MCF 10A (cell line): Measurements from ENCODE around the gene NCKAP1. TPM values are rescaled to one million over a fixed set of nuclear protein-coding genes. Genes with fewer than 3 reads are reported as not detected.

Experiments
- BruUV-seq: library from RNA; stranded (reverse); fragments of 400-500 nt; replicated peaks from 2 replicates; lab custom pipeline; 2021; lab: Mats Ljungman, UMichigan
- CTCF ChIA-PET: fragments of 300-600 bp; sonication (Branson Sonifier 250); formaldehyde crosslinking; extraction: SDS; loops from one replicate; lab custom pipeline; 2021; ENCODE audit warnings: antibody characterized with exemption, inconsistent platforms; lab: Yijun Ruan, JAX
- POLR2A ChIA-PET: fragments of 300-600, 350-650 bp; sonication (Branson Sonifier 250); formaldehyde crosslinking; extraction: SDS; loops from one replicate; lab custom pipeline; 2020; ENCODE audit warnings: antibody characterized with exemption, inconsistent platforms; lab: Yijun Ruan, JAX
- DNase-seq: peaks from one replicate; pipeline ENCODE4 v3.0.0-alpha.2; 2018; ENCODE audit not compliant: unreplicated experiment
- H3K27ac Mint-ChIP-seq: one replicate; pipeline ENCODE4 v1.8.0; 2022; ENCODE audit warnings: mild to moderate bottlenecking, low read depth, mixed read lengths; ENCODE audit not compliant: unreplicated experiment
- H3K27me3 Mint-ChIP-seq: one replicate; pipeline ENCODE4 v1.8.0; 2022; ENCODE audit warnings: mixed read lengths; ENCODE audit not compliant: insufficient read depth, unreplicated experiment
- H3K36me3 Mint-ChIP-seq: one replicate; pipeline ENCODE4 v1.8.0; 2022; ENCODE audit warnings: mild to moderate bottlenecking, moderate library complexity, mixed read lengths; ENCODE audit not compliant: insufficient read depth, unreplicated experiment
- H3K4me1 Mint-ChIP-seq: one replicate; pipeline ENCODE4 v1.8.0; 2022; ENCODE audit warnings: mixed read lengths; ENCODE audit not compliant: insufficient read depth, unreplicated experiment
- H3K4me3 Mint-ChIP-seq: one replicate; pipeline ENCODE4 v1.8.0; 2022; ENCODE audit warnings: mild to moderate bottlenecking, moderate library complexity, mixed read lengths; ENCODE audit not compliant: unreplicated experiment
- H3K9me3 Mint-ChIP-seq: one replicate; pipeline ENCODE4 v1.8.0; 2022; ENCODE audit warnings: mixed read lengths; ENCODE audit not compliant: unreplicated experiment
- CTCF ChIP-seq: fragments of 200-600 bp; IDR thresholded peaks from one replicate; pipeline ENCODE4 v1.8.0; 2022; ENCODE audit warnings: antibody characterized with exemption, mild to moderate bottlenecking; ENCODE audit not compliant: unreplicated experiment
- intact Hi-C: fragments of 100-400 bp; cut with micrococcal nuclease; formaldehyde crosslinking; loops from 2 replicates; pipeline ENCODE4 v1.14.1; 2022
- total RNA-seq: library from RNA; stranded (reverse); gene quantifications from 2 replicates; pipeline ENCODE4 v1.2.3, GENCODE V29; 2022

Gene NCKAP1
- total RNA-seq, 1 experiment from 2014 or later: 160 TPM

- no peak for TF ChIP-seq CTCF
- H3K9me3 Mint-ChIP-seq: no peaks in the 10 kb centered on the region
- BruUV-seq: no TSS peak
- no peaks in the 10 kb centered on the region for H3K4me1 Mint-ChIP-seq
- H3K27ac Mint-ChIP-seq: no peak overlapping the region
- H3K36me3 Mint-ChIP-seq: peaks cover 55% of the 10 kb centered on the region
- ChIA-PET CTCF (interaction anchor here (0.7 kb wide), 1 partner anchor 467 kb away, joined by 3 read pairs; no protein-coding TSS in a partner anchor), POLR2A (interaction anchor here (0.7 kb wide), 1 partner anchor 23 kb away, joined by 3 read pairs; no protein-coding TSS in a partner anchor)
- intact Hi-C loops: no loop called here
- H3K4me3 Mint-ChIP-seq: no peak overlapping the region
- H3K27me3 Mint-ChIP-seq: no peaks in the 10 kb centered on the region
- DNase-seq: no peak
These were observed 133.4 kb downstream of the NCKAP1 start for GRCh38 chr2:182904844-182905243.

GRCh38 chr2:182903566-182903965 lies 134.7 kb downstream of the NCKAP1 start:
- intact Hi-C loops: no loop called here
- H3K27me3 Mint-ChIP-seq: no peaks in the 10 kb centered on the region
- BruUV-seq: no TSS peak
- no peak overlapping the region for H3K27ac Mint-ChIP-seq
- H3K4me3 Mint-ChIP-seq: no peak overlapping the region
- H3K4me1 Mint-ChIP-seq: no peaks in the 10 kb centered on the region
- CTCF ChIA-PET: interaction anchor here (0.9 kb wide), 1 partner anchor 13 kb away, joined by 3 read pairs; no protein-coding TSS in a partner anchor
- H3K36me3 Mint-ChIP-seq: peaks cover 42% of the 10 kb centered on the region
- H3K9me3 Mint-ChIP-seq: no peaks in the 10 kb centered on the region
- DNase-seq: no peak
- POLR2A ChIA-PET: interaction anchor here (0.7 to 0.9 kb wide), 2 partner anchors 46 to 96 kb away, joined by 3 read pairs; no protein-coding TSS in a partner anchor
- no peak for TF ChIP-seq CTCF

GRCh38 chr2:182901748-182902147 lies 136.5 kb downstream of the NCKAP1 start:
- no peak for TF ChIP-seq CTCF
- no TSS peak for BruUV-seq

GRCh38 chr2:182898718-182899117 lies 139.5 kb downstream of the NCKAP1 start:
- no peak for TF ChIP-seq CTCF
- intact Hi-C loops: no loop called here
- ChIA-PET POLR2A (no interaction called here), CTCF (interaction anchor here (0.6 kb wide), 1 partner anchor 975 kb away, joined by 3 read pairs; no protein-coding TSS in a partner anchor)
- no peaks in the 10 kb centered on the region for H3K27me3 Mint-ChIP-seq
- BruUV-seq: no TSS peak
- H3K4me3 Mint-ChIP-seq: no peak overlapping the region
- H3K9me3 Mint-ChIP-seq: peaks cover 8% of the 10 kb centered on the region
- H3K36me3 Mint-ChIP-seq: peaks cover 10% of the 10 kb centered on the region
- H3K27ac Mint-ChIP-seq: no peak overlapping the region
- H3K4me1 Mint-ChIP-seq: no peaks in the 10 kb centered on the region
- DNase-seq: no peak

More at GRCh38 chr2:182901748-182902147, 136.5 kb downstream of the NCKAP1 start:
- Mint-ChIP-seq H3K36me3 (peaks cover 29% of the 10 kb centered on the region), H3K9me3 (peaks cover 4% of the 10 kb centered on the region), H3K4me1 (no peaks in the 10 kb centered on the region), H3K27me3 (no peaks in the 10 kb centered on the region), H3K4me3 (no peak overlapping the region), H3K27ac (no peak overlapping the region)
- CTCF ChIA-PET: interaction anchor here (1.2 kb wide), 1 partner anchor 57 kb away, joined by 5 read pairs; no protein-coding TSS in a partner anchor
- no peak for DNase-seq
- intact Hi-C loops: no loop called here
- POLR2A ChIA-PET: no interaction called here
